Fibroblast of upper back skin (primary cell): ENCODE data around the gene NHLRC2.
A peak's percentile ranks its signal among the peaks of the same experiment; 100 is the strongest.

Experiments
- DNase-seq: peaks from one replicate; pipeline ENCODE4 v3.0.0-alpha.2; 2013

NHLRC2 gene

GRCh38 chr10:113945075-113945686 lies 90.7 kb downstream of the NHLRC2 start:
- DNase-seq: peak; percentile 80

DNA sequence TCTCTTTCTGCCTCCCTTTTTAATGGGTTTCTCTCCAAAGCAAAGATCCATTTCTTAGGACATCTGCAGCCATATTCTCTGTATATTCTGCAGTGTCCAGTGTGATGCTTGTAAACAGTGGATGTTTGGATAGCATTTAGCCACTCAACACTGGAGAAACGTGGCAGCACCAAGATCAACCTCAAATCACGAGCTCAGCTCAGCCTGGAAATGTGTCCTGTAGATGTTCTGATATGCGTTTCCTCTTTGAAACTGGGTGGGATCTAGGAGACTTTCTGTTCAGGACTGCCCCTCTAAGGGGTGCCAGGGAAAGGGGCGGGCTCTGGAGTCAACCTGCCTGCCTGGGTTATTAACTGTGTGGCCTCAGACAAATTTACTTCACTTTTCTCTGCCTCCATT lies 91.2 kb downstream of the NHLRC2 start:
- DNase-seq: no peak

DNA sequence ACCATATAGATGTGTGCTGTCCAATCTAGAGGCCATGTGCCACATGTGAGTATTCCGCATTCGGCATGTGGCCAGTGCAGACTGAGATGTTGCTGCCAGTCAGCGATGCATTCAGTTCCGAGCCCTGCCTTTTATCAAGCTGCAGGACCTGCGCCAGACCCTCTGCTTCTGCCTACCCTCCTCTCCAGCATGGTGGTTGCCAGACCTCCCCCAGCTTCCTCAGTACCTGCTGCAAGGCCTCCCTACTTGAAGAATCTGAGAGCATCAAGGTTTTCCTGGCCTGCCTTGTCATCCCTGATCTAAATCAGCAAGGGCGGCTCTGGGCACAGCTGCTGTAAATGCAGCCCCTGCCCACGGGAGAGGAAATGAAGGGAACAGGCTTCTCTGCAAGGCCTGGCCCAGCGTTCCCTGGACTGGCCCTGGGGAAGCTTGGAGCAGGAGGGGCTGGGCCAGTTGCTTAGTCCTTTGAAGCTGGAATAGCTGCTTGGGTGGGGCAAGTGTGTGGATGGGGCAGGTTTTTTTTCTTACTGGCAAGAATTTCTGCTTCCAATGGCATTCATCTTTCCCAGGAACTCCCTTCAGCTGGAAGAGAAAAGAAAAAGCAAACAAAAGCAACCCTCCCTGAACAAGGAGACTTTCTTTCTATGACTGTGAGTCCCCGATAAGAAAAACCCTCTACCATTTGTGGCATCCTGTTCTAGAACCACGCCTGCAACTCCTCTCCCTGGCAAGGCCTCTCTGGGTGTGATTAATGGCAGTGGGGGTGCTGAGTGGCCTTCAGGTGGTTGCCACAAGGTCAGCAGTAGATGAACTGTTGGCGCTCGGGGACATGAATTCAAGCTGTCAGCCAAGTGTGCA lies 93.0 kb downstream of the NHLRC2 start:
- peak; percentile 6 for DNase-seq

GRCh38 chr10:113948048-113948447 lies 93.6 kb downstream of the NHLRC2 start:
- no peak for DNase-seq

DNA sequence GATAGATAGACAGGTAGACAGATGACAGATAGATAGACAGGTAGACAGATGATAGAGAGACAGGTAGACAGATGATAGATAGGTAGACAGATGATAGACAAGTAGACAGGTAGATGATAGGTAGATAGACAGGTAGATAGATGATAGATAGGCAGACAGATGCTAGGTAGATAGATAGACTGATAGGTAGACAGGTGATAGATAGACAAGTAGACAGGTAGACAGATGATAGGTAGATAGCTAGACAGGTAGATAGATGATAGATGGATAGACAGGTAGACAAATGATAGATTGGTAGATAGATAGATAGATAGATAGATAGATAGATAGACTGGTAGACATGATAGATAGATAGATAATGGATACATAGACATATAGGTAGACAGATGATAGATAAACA lies 95.8 kb downstream of the NHLRC2 start:
- DNase-seq: no peak

DNA sequence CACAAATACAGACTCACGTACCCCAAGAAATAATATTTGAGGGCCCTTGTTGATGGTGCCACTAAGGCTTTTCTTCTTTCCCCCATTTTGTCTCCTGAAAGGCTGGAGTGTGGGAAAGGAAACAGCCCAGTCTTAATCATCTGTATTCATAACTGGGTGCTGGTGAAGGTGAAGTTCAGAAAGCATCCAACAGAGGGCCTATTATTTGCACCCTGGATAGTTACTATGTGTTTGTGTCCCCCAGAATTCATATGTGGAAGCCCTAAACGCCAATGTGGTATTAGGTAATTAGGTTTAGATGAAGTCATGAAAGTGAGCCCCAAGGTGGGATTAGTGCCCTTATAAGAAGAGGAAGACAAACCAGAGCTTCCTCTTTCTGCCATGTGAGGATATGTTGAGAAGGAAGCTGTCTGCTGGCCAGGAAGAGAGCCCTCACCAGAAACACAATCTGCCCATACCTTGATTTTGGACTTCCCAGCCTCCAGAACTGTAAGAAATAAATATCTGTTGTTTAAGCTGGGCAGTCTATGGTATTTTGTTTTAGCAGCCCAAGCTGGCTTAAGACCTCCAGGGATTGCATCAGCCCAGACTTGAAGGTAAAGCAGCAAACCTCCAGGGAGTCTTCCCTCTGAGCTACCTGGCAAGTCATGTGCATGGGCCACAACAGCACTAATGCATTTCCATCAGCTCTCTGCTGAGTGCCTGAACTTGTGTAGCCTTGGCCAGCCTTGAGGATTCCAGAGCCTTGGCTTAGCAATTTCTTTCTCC lies 99.2 kb downstream of the NHLRC2 start:
- DNase-seq: peak; percentile 9

DNA sequence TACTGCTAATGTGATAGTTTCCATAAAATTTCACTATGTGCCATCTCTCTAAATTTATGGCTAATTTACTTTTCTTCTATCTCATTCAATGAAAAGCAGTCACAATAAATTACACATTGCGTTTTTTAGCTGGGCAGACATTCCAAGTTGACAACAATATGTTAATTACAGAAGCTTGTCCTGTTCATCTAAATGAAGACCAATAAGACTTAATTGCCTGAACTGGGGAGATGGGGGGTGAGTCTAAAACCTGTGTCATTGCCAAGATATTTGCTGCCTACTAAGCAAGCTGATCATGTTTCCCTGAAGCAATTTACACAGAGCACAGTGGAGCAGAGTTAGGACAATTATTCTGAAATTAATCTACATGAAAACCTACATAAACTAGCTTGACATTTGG lies 99.9 kb downstream of the NHLRC2 start:
- DNase-seq: no peak

DNA sequence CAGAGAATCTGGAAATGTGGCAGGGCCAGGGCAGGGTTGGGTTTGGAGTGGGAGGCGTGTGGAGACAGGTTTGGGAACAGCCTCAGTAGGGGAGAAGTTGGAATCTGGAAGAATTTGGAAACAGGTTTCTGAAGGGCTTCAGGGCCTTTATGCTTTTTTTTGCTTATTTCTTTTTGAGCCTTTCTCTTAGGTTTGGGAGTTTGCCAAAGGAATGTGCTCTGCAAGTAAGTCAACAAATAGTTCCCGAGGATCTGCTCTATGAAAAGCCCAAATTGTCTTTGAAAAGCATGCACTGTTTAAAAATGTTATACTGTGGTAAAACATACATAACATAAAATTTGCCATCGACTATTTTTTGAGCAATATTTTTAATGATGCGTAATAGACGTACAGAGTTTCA lies 102.6 kb downstream of the NHLRC2 start:
- DNase-seq: peak; percentile 88

- DNase-seq: peak; percentile 88
These were observed 104.3 kb downstream of the NHLRC2 start for GRCh38 chr10:113958631-113959382.

DNA sequence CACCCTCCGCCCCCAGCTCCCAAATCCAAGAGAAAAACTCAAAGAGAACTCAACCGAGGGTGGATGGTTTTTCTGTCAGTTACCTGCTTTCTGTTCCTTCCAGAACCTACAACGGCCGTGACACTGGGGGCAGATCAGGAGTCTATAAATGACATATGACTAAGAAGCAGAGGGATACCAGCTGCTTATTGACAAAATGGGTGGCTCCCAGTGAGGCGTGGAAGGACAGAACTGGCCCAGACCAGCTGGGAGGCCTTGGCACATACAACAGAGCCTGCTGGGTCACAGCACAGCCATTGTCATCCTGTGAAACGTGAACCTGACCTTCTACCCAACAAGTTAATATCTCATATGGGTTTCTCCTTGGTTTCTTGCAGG lies 104.9 kb downstream of the NHLRC2 start:
- no peak for DNase-seq

DNA sequence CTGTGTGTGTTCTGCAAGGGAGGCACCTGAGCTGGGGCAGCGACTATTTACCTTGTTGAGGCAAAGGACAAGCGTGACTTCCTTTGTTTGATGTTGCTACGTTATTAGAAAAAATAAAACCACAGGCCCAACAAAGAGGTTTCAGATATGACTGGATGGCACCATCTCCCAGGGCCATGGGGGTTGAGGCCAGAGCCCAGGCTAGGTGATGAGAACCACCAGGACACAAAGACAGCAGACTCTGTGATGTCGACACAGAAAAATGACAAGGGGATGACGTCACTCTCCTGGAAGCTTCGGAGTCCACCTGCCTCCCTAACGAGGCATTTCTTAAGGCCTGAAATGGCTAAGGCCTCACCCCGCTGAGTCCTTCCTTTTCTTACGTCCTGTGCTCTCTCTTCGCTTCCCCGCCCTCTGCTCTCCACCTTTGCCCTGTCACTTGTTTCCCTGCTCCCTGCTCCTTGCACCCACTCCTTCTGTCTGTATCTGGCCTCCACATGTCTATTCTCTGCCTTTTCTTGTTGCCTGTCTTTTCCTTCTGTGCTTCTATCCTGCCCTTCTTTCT lies 106.2 kb downstream of the NHLRC2 start:
- DNase-seq: peak; percentile 32

DNA sequence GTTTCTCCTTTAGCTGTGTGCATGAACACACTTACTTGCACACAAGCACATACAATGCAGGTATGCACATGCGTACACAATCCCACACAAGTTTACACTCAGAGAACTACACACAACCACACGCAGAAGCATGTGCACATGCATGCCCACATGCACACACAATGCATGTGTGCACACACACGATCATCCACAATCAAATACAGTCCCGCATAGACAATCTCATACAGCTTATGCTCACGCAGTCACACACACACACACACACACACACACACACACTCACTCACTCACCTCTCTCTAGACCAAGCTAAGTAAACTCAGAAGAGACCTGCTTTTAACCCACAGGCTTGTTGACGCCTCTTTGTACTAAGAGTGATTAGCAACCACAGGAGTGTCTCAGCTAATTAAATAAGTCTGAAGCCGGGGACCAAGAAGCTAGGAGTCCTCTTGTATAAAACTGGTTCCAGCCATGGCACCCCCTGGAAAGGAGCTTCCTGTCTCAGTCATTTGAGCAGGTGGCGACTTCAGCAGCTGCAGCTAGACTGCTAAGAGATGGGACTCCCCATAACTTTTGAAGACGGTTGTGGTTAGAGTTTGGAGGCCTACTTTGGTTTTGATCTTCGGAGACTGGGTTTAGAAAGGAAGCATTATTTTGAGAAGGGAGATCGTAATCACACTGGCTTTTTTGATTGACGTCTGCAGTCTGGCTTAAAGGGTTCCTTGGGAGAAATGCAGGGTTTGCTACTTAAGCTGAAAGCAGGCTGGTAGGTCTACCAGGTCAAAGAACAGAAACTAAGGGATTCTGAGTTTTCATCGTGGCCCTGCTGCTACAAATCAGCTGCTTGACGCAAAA lies 106.9 kb downstream of the NHLRC2 start:
- no peak for DNase-seq

DNA sequence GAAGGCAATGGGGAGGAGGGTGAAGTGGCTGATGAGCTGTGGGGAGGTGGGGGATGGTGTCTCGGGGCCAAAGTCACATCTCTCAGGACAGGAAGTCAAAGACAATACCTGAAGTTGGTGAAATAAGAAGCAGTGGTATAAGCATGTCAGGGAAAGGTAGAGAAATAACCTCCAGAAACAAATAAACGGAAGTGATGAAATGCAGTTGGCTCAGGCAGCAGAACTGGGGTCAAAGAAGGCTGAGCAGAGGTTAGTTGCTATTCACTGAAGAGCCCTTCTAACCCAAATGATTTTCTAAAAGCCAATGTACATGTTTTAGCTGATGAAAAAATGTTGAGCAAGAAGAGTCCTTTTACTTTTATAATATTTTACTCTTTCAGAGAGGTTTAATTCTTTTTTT lies 110.6 kb downstream of the NHLRC2 start:
- DNase-seq: no peak

DNA sequence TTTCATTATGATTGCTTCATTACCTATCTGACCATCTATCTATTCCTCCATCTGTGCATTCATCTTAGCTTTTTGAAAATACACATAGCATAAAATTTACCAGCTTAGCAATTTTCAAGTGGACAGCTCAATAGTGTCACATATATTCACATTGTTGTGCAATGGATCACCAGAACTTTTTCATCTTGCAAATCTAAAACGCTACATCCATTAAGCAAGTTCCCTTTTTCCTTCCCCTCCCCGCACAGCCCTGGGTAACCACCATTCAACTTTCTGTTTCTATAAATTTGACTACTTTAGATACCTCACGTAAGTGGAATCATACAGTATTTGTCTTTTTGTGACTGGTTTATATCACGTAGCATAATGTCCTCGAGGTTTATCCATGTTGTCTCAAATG lies 111.2 kb downstream of the NHLRC2 start:
- DNase-seq: no peak
